ENCODE measurements around the gene FBXW5. TPM values are rescaled to one million over a fixed set of nuclear protein-coding genes. Genes with fewer than 3 reads are reported as not detected.

FBXW5 gene
- total RNA-seq, 1 experiment from 2014 or later, result 62.2 TPM

- Histone ChIP-seq H2BK12ac (ENCODE audit: insufficient read length, low read depth, low read length) (no peak overlapping the region), H3K4me2 (ENCODE audit: insufficient read depth, insufficient read length, low read length) (no peak overlapping the region), H2AFZ (ENCODE audit: low read length) (no peak overlapping the region), H2BK20ac (ENCODE audit: low read depth, low read length, poor library complexity, severe bottlenecking) (no peak overlapping the region), H3K23ac (ENCODE audit: insufficient read length, low read depth, low read length) (no peak overlapping the region), H3K79me1 (ENCODE audit: insufficient read depth, low read depth, low read length, poor library complexity, severe bottlenecking) (no peaks in the 10 kb centered on the region), H3K56ac (ENCODE audit: insufficient read length, low read depth, low read length) (no peak overlapping the region), H3K23me2 (ENCODE audit: insufficient read length, low read depth, low read length, poor library complexity, severe bottlenecking) (peaks cover 3% of the 10 kb centered on the region), H3K4me1 (ENCODE audit: insufficient read depth, low read length) (no peaks in the 10 kb centered on the region), H2BK5ac (ENCODE audit: insufficient read length, low read length) (no peak overlapping the region), H3K18ac (ENCODE audit: insufficient read length, low read depth, low read length) (no peak overlapping the region), H3K27me3 (ENCODE audit: insufficient read depth, low read length) (no peaks in the 10 kb centered on the region), H3K9ac (ENCODE audit: extremely low read depth, insufficient read length, low read length) (no peak overlapping the region), H4K91ac (ENCODE audit: insufficient read length, low read depth, low read length) (no peak overlapping the region), H4K20me1 (ENCODE audit: control insufficient read depth, insufficient read depth, insufficient read length) (no peaks in the 10 kb centered on the region), H3K4ac (ENCODE audit: low read depth, low read length) (no peak overlapping the region), H3K14ac (ENCODE audit: insufficient read depth, low read length) (no peak overlapping the region), H3K27ac (ENCODE audit: insufficient read length, low read depth, low read length) (no peak overlapping the region), H2BK15ac (ENCODE audit: low read depth, low read length) (no peak overlapping the region), H3T11ph (ENCODE audit: low read length) (no peak overlapping the region), H2BK120ac (ENCODE audit: low read depth, low read length, poor library complexity, severe bottlenecking) (no peak overlapping the region), H3K79me2 (ENCODE audit: insufficient read depth, low read length) (no peaks in the 10 kb centered on the region), H4K8ac (replicated peaks; ENCODE audit: insufficient read length, low read depth, low read length) (no peak overlapping the region), H2AK5ac (ENCODE audit: insufficient read length, low read length) (no peak overlapping the region), H3K9me3 (ENCODE audit: control insufficient read depth, low read depth, low read length) (no peaks in the 10 kb centered on the region), H4K5ac (ENCODE audit: insufficient read length, low read depth, low read length) (no peak overlapping the region)
- Mint-ChIP-seq H3K9me3 (no peaks in the 10 kb centered on the region), H3K4me3 (no peak overlapping the region), H3K27ac (peak overlapping the region in 1 of 3 experiments; percentile 68; a peak in 1 of 7 replicates), H3K36me3 (ENCODE audit: insufficient read depth in 1 of 3, low read depth in 3 of 3) (peaks cover 2 to 54% (median 38%) of the 10 kb centered on the region in 3 experiments; a peak in 5 of 7 replicates), H3K4me1 (peaks cover 7 to 11% of the 10 kb centered on the region in 2 experiments), H3K27me3 (ENCODE audit: low read depth) (peaks cover 3% of the 10 kb centered on the region; the same call in 1 of the 2 replicates)
- no peak for DNase-seq
- no peak for TF ChIP-seq CTCF (conservative IDR thresholded peaks at IDR 0.05)
- WGBS (ENCODE audit: extremely low coverage, insufficient read length, low lambda C conversion rate), result no CpG with 5 or more reads among the region's 55 CpGs
These were observed 3.1 kb downstream of the FBXW5 start for GRCh38 chr9:136941231-136942111.
